HEK293 (cell line): ENCODE measurements around the gene FIBP.

ENCODE experiments used
- EGR2 ChIP-seq: fragments of 450-650 bp; formaldehyde crosslinking; IDR thresholded peaks from 2 replicates; pipeline ENCODE4 v1.5.1; 2016; ENCODE audit warnings: low read depth, missing biosample characterization, missing genetic modification characterization
- KLF1 ChIP-seq: fragments of 450-650 bp; formaldehyde crosslinking; IDR thresholded peaks from 2 replicates; pipeline ENCODE4 v1.5.1; 2016; ENCODE audit warnings: missing biosample characterization, missing genetic modification characterization
- KLF17 ChIP-seq: fragments of 450-650 bp; formaldehyde crosslinking; IDR thresholded peaks from 2 replicates; pipeline ENCODE4 v1.5.1; 2016; ENCODE audit warnings: missing biosample characterization, missing genetic modification characterization
- KLF8 ChIP-seq: fragments of 450-650 bp; formaldehyde crosslinking; IDR thresholded peaks from 2 replicates; pipeline ENCODE4 v1.5.1; 2016; ENCODE audit warnings: missing biosample characterization, missing genetic modification characterization
- SETDB1 ChIP-seq: IDR thresholded peaks from one replicate; pipeline ENCODE4 v1.6.1; 2017; ENCODE audit warnings: mild to moderate bottlenecking, low read length, moderate library complexity, mixed read lengths; ENCODE audit not compliant: insufficient read length
- ZFP3 ChIP-seq: fragments of 450-650 bp; formaldehyde crosslinking; IDR thresholded peaks from 2 replicates; pipeline ENCODE4 v1.5.1; 2016; ENCODE audit warnings: low read depth, missing biosample characterization, missing genetic modification characterization
- ZIC2 ChIP-seq: fragments of 450-650 bp; formaldehyde crosslinking; IDR thresholded peaks from 2 replicates; pipeline ENCODE4 v1.5.1; 2016; ENCODE audit warnings: missing biosample characterization, missing genetic modification characterization
- ZNF148 ChIP-seq: fragments of 450-650 bp; formaldehyde crosslinking; IDR thresholded peaks from 2 replicates; pipeline ENCODE4 v1.5.0; 2017; ENCODE audit warnings: missing biosample characterization, missing genetic modification characterization, borderline replicate concordance
- ZNF19 ChIP-seq: fragments of 450-650 bp; formaldehyde crosslinking; IDR thresholded peaks from 2 replicates; pipeline ENCODE4; 2016; ENCODE audit warnings: missing biosample characterization, missing genetic modification characterization, low read depth
- ZNF274 ChIP-seq, 2 experiments: fragments of 200-500 bp in 1 of 2; fragments of 450-650 bp in 1 of 2; sonication (Bioruptor generic) in 1 of 2; formaldehyde crosslinking in 1 of 2; IDR thresholded peaks; 2 replicates each; pipeline versions ENCODE4 v1.5.1 to v1.6.1; 2014 to 2016; ENCODE audit warnings: borderline replicate concordance in 1 of 2, inconsistent platforms in 1 of 2, low read length in 1 of 2, missing biosample characterization in 1 of 2, missing genetic modification characterization in 1 of 2
- ZNF324 ChIP-seq: fragments of 450-650 bp; formaldehyde crosslinking; IDR thresholded peaks from 2 replicates; pipeline ENCODE4 v1.5.1; 2016; ENCODE audit warnings: missing biosample characterization, missing genetic modification characterization
- ZNF37A ChIP-seq: fragments of 450-650 bp; IDR thresholded peaks from 2 replicates; pipeline ENCODE4 v1.5.1; 2018; ENCODE audit warnings: missing biosample characterization, missing genetic modification characterization
- ZNF391 ChIP-seq: fragments of 450-650 bp; formaldehyde crosslinking; IDR thresholded peaks from 2 replicates; pipeline ENCODE4 v1.5.1; 2016; ENCODE audit warnings: low read depth, missing biosample characterization, missing genetic modification characterization, borderline replicate concordance
- ZNF449 ChIP-seq: fragments of 450-650 bp; formaldehyde crosslinking; IDR thresholded peaks from 2 replicates; pipeline ENCODE4 v1.5.1; 2017; ENCODE audit warnings: missing biosample characterization, mild to moderate bottlenecking, missing genetic modification characterization, moderate library complexity
- ZNF560 ChIP-seq: fragments of 450-650 bp; formaldehyde crosslinking; IDR thresholded peaks from 2 replicates; pipeline ENCODE4 v1.5.1; 2017; ENCODE audit warnings: missing biosample characterization, missing genetic modification characterization, borderline replicate concordance
- ZNF580 ChIP-seq: fragments of 450-650 bp; formaldehyde crosslinking; IDR thresholded peaks from 2 replicates; pipeline ENCODE4 v1.5.1; 2016; ENCODE audit warnings: missing biosample characterization, missing genetic modification characterization
- ZNF596 ChIP-seq: fragments of 450-650 bp; IDR thresholded peaks from 2 replicates; pipeline ENCODE4 v1.5.0; 2018; ENCODE audit warnings: missing biosample characterization, mild to moderate bottlenecking, missing genetic modification characterization, moderate library complexity
- ZNF623 ChIP-seq: fragments of 450-650 bp; formaldehyde crosslinking; IDR thresholded peaks from 2 replicates; pipeline ENCODE4 v1.5.1; 2016; ENCODE audit warnings: missing biosample characterization, missing genetic modification characterization
- ZNF626 ChIP-seq: fragments of 450-650 bp; sonication (Bioruptor Pico); formaldehyde crosslinking; IDR thresholded peaks from 2 replicates; pipeline ENCODE4 v1.5.1; 2018; ENCODE audit warnings: missing biosample characterization, missing genetic modification characterization, inconsistent platforms
- ZNF660 ChIP-seq: fragments of 450-650 bp; IDR thresholded peaks from 2 replicates; pipeline ENCODE4 v1.5.1; 2018; ENCODE audit warnings: missing biosample characterization, mild to moderate bottlenecking, missing genetic modification characterization
- ZNF704 ChIP-seq: fragments of 450-650 bp; formaldehyde crosslinking; IDR thresholded peaks from 2 replicates; pipeline ENCODE4 v1.5.1; 2016; ENCODE audit warnings: missing biosample characterization, missing genetic modification characterization
- ZNF768 ChIP-seq: fragments of 450-650 bp; formaldehyde crosslinking; IDR thresholded peaks from 2 replicates; pipeline ENCODE4 v1.5.1; 2018; ENCODE audit warnings: missing biosample characterization, mild to moderate bottlenecking, missing genetic modification characterization
- ZSCAN4 ChIP-seq: fragments of 450-650 bp; formaldehyde crosslinking; IDR thresholded peaks from 2 replicates; pipeline ENCODE4 v1.5.1; 2017; ENCODE audit warnings: missing biosample characterization, missing genetic modification characterization
- TF ChIP-seq, protein P1 (sequence below): fragments of 450-650 bp; formaldehyde crosslinking; IDR thresholded peaks from 2 replicates; pipeline ENCODE4 v1.5.1; 2017; ENCODE audit warnings: missing biosample characterization, missing genetic modification characterization

The FIBP gene

GRCh38 chr11:65873318-65874156, 14.7 kb downstream of the FIBP start (continued):
- no peak for TF ChIP-seq ZNF623 (tag by site-specific recombination)
- no peak for TF ChIP-seq ZNF660 (tag by site-specific recombination)
- peak; percentile 92 for TF ChIP-seq ZIC2 (tag by site-specific recombination)
- no peak for TF ChIP-seq ZNF324 (tag by site-specific recombination)
- TF ChIP-seq ZSCAN4 (tag by site-specific recombination): no peak
- TF ChIP-seq ZNF596: no peak
- TF ChIP-seq KLF17 (tag by site-specific recombination): no peak
- no peak for TF ChIP-seq ZNF37A (tag by site-specific recombination)
- TF ChIP-seq ZNF560 (tag by site-specific recombination): no peak
- no peak for TF ChIP-seq ZNF449 (tag by site-specific recombination)
- TF ChIP-seq ZNF148 (tag by site-specific recombination): no peak
- TF ChIP-seq SETDB1: no peak
- no peak for TF ChIP-seq ZNF768 (tag by site-specific recombination)
- TF ChIP-seq ZNF626 (tag by site-specific recombination): no peak
- TF ChIP-seq EGR2: peak; percentile 80
- TF ChIP-seq ZNF19 (tag by site-specific recombination): no peak
- peak; percentile 96 for TF ChIP-seq KLF8 (tag by site-specific recombination)
- TF ChIP-seq, protein P1, sequence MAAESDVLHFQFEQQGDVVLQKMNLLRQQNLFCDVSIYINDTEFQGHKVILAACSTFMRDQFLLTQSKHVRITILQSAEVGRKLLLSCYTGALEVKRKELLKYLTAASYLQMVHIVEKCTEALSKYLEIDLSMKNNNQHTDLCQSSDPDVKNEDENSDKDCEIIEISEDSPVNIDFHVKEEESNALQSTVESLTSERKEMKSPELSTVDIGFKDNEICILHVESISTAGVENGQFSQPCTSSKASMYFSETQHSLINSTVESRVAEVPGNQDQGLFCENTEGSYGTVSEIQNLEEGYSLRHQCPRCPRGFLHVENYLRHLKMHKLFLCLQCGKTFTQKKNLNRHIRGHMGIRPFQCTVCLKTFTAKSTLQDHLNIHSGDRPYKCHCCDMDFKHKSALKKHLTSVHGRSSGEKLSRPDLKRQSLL (tag by site-specific recombination): no peak
- TF ChIP-seq ZNF391 (tag by site-specific recombination): no peak
- no peak for TF ChIP-seq ZNF580 (tag by site-specific recombination)
- TF ChIP-seq KLF1 (tag by site-specific recombination): peak; percentile 99
- TF ChIP-seq ZNF704 (tag by site-specific recombination): no peak
- TF ChIP-seq ZFP3: no peak
- no peak for TF ChIP-seq ZNF274 (IDR thresholded peaks at IDR 0.05; ENCODE audit: low read length)
- no peak for TF ChIP-seq ZNF274 (tag by site-specific recombination; IDR thresholded peaks at IDR 0.05; ENCODE audit: borderline replicate concordance)
